GM21786 (cell line): ENCODE data around the gene FAM237A.
A peak's percentile ranks its signal among the peaks of the same experiment; 100 is the strongest.

Source experiments
- ATAC-seq: cut with Tn5 transposase; IDR thresholded peaks from one replicate; pipeline ENCODE4 v1.9.1; 2021; ENCODE audit not compliant: unreplicated experiment

The FAM237A gene

DNA sequence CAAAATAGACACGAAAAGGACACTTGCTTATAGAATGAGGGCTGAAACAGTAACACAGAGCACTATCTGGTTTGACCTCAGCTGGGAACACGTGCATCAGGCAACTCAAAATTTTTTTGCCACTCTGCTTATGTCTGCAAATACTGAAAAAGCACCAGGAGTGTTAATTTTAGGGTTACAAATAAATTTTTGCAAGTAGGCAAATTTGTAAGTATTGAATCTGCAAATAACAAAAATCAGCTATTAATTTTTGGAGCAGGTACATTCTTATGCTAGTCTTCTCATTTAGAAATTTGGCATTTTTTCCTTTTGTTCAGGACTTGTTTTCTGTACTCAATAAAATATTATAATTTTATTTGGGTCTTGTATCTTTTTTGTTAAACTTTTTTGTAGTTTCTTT is 46.2 kb downstream of the FAM237A start:
- no peak for ATAC-seq

DNA sequence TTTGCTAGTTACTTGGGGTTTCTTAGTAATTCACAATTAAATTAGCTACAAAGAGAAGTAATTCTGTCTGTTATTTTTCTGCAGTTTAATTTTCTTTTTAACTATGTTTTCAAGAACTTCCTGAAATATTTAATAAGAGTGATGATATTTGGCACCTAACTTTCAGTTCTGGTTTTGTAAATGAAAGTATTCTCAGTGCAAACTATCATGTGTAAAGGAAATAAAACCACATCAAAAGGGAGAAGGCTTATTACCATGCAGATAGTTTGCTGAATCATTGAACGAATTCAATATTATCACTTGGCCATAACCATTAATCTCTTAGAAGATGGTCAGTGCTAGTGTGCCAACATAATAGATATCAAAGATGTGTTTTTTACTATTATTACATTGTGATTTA is 46.7 kb downstream of the FAM237A start:
- ATAC-seq, result no peak

DNA sequence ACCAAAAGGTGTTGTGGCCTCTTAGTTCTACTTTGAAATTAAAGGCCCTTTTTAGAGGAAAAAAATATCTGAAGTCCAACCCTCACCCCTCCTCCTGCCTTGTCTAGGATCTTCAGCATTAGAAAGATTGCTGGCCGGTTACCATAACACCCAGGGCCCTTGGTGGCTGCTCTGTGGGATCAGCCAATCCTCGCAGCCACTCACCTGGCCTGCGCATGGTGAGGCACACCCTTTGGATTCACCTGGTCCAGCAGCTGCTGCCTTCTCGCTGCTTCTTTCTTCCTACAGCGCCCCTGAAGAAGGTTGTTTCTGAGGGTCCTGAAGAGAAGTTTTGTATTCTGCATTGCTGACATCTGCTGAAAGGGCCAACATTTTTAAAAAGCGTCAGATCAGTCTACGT is 50.7 kb downstream of the FAM237A start:
- ATAC-seq, result no peak

DNA sequence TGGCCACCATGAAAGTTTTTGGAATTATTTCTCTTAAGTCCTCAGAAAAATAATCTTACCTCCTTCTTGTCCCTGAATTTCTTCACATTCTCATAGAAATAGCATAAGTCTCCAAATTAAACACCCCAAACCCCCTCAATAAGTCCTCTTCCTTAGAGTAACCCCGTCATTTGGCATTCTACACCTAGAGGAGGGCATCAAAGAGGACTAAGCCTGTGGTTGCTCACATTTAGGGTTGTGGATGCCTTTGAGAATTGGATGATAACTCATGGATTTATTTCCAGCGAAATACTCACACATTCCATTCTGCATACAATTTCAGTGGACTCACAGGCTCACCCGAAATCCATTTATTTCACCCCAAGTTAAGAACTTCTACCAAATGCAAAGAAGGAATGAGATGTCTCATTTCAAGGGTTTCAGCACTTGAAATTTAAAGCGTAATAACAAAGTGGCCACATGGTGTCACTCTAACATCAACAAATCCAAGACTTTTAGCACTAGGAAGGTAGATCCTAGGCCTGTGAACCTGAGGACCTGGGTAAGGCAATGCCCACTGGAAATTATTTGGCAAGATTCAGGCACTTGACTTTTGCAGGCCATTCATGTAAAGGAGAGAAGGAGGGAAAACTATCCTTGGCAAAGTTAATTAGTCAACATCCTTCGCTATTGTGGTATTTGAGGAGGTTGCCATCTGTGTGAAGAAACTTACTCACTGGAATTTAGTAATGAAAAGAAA is 51.3 kb downstream of the FAM237A start:
- peak; percentile 86 for ATAC-seq

DNA sequence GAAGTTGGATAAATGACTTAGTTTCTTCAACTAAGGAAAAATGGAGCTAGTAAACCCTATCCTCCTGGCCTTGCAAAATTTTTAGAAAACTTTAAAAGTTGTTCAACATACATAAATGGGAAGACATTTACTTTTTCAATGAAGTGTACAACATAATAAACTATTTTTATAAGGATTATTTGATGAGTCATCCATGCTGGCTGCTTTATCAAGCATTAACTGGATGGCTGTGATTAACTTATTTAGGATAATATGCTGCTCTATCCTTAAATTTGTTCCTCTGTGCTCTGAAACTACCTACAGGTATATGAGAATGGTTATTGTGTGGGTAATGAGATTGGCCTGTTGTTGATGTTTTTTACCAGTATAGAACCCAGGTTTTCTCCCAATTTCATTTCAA is 54.6 kb downstream of the FAM237A start:
- ATAC-seq, result no peak

DNA sequence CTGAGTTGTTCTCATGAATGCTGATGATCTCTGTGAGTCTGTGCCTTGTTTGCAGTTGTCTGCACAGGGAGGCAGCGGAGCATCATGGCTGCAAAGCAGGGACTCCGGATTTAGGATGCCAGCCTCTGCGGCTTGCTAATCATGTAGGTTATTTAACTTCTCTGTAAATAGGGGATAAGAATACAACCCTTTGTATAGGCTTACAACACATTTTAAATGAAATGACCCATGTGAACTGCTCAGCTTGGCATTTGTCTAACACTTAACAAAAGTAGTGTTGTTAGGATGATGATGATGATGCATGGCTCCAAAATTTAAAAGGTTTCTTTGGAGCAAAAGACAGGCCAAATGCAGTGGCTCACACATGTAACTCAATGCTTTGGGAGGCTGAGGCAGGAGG is 56.5 kb downstream of the FAM237A start:
- ATAC-seq, result no peak
